ENCODE results near the gene NOL11. TPM values are rescaled to one million over a fixed set of nuclear protein-coding genes. Genes with fewer than 3 reads are reported as not detected.

NOL11 gene
- 46.2 and 46.7 TPM in 2 replicates for total RNA-seq

DNA sequence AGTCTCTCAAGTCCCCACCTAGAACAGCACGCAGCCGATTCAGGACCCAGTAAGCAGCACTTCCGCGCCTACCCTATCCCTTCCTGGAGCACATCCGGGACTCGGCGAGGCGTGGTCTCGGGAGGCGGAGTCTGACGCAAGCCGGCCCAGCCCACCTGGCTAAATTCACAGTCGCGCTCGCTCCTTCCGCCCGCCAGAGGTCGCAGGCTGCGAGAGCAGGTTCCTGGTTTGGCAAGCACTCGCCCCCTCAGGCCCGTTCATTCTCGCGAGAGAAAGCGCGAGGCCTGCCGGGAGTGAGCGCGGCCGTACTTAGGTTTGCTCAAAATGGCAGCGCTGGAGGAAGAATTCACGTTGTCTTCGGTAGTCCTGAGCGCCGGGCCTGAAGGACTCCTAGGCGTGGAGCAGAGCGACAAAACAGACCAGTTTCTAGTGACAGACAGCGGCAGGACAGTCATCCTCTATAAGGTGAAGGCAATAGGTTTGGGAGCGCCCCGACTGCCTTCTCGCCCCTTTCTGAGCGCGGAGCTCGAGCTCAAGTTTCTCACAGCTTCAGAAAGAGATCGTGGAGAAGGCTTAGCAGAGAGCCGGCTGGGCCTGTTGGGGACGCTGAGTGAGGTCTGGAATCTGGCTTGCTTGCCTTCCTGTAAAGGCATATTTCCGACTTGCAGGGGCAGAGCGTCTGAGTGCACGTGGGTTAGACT, at the start of gene NOL11:
NOL11 (plus strand) TSS at position 313 of the 701 bp plus-strand sequence; CDS start at position 325, 12 bp downstream.

Other genes with a start within 250 kb of the NOL11 start
- gene BPTF, start 107.6 kb downstream of the NOL11 start, total RNA-seq = 20.5 and 21.9 TPM in 2 replicates

All from mammary microvascular endothelial cell (primary cell).